ENCODE measurements around the gene MTA3. TPM values are rescaled to one million over a fixed set of nuclear protein-coding genes. Genes with fewer than 3 reads are reported as not detected.
"Not testable (repeated sequence)": the region's sequence is repeated elsewhere in the genome, so short reads cannot be mapped to it uniquely, and the experiment has no call there.

The MTA3 gene
- total RNA-seq, 1 donor from 2014 or later: 23.5 TPM

GRCh38 chr2:42726680-42727079 lies 158.2 kb downstream of the MTA3 start:
- Histone ChIP-seq H3K9me3 (peaks cover 11% of the 10 kb centered on the region), H3K27me3 (ENCODE audit: low read depth) (no peaks in the 10 kb centered on the region), H3K4me1 (peaks cover 13% of the 10 kb centered on the region), H3K36me3 (no peaks in the 10 kb centered on the region), H3K27ac (no peak overlapping the region), H3K4me3 (no peak overlapping the region)
- intact Hi-C loops (cut with DNase I): no loop called here
- TF ChIP-seq CTCF (IDR thresholded peaks at IDR 0.05): no peak
- ATAC-seq (no peak), DNase-seq (no peak)

GRCh38 chr2:42731316-42731715 lies 162.9 kb downstream of the MTA3 start:
- DNase-seq; H3K4me1 ChIP-seq; H3K36me3 ChIP-seq; H3K27ac ChIP-seq; H3K4me3 ChIP-seq; ATAC-seq; H3K27me3 ChIP-seq (ENCODE audit: low read depth); intact Hi-C loops (cut with DNase I): not testable (repeated sequence)
- peaks cover 18% of the 10 kb centered on the region for H3K9me3 ChIP-seq

GRCh38 chr2:42733852-42734251 lies 165.4 kb downstream of the MTA3 start:
- no peak overlapping the region for H3K27ac ChIP-seq
- peaks cover 18% of the 10 kb centered on the region for H3K9me3 ChIP-seq
- no peak for TF ChIP-seq CTCF (IDR thresholded peaks at IDR 0.05)
- ATAC-seq: no peak
- DNase-seq: no peak
- no peaks in the 10 kb centered on the region for H3K27me3 ChIP-seq (ENCODE audit: low read depth)
- intact Hi-C loops (cut with DNase I): no loop called here
- no peaks in the 10 kb centered on the region for H3K4me1 ChIP-seq
- peaks cover 8% of the 10 kb centered on the region for H3K36me3 ChIP-seq
- no peak overlapping the region for H3K4me3 ChIP-seq

GRCh38 chr2:42736598-42737322 lies 168.3 kb downstream of the MTA3 start:
- TF ChIP-seq CTCF (IDR thresholded peaks at IDR 0.05): no peak
- no peak overlapping the region for H3K27ac ChIP-seq
- intact Hi-C loops (cut with DNase I): no loop called here

GRCh38 chr2:42741140-42741539 lies 172.7 kb downstream of the MTA3 start:
- no peaks in the 10 kb centered on the region for H3K27me3 ChIP-seq (ENCODE audit: low read depth)
- H3K36me3 ChIP-seq: peaks cover 8% of the 10 kb centered on the region
- DNase-seq (no peak), ATAC-seq (peak; percentile 68 to 92)
- peak overlapping the region; percentile 3 for H3K27ac ChIP-seq
- intact Hi-C loops (cut with DNase I): no loop called here
- H3K4me1 ChIP-seq: no peaks in the 10 kb centered on the region
- H3K9me3 ChIP-seq: no peaks in the 10 kb centered on the region
- no peak overlapping the region for H3K4me3 ChIP-seq
- no peak for TF ChIP-seq CTCF (IDR thresholded peaks at IDR 0.05)

More at GRCh38 chr2:42736598-42737322, 168.3 kb downstream of the MTA3 start:
- Histone ChIP-seq H3K4me1 (no peaks in the 10 kb centered on the region), H3K9me3 (peaks cover 7% of the 10 kb centered on the region), H3K36me3 (peaks cover 8% of the 10 kb centered on the region), H3K4me3 (no peak overlapping the region), H3K27me3 (ENCODE audit: low read depth) (no peaks in the 10 kb centered on the region)
- DNase-seq (no peak), ATAC-seq (no peak)

All from lower lobe of right lung (tissue), 2 donors.